K562 (cell line): Measurements from ENCODE around the gene UGT1A10. TPM values are rescaled to one million over a fixed set of nuclear protein-coding genes. Genes with fewer than 3 reads are reported as not detected.

Experiments
- ATAC-seq: fragments of 200-7000 bp; cut with Tn5 transposase; 3 replicates; pipeline ENCODE4 v1.9.1; 2020; ENCODE audit warnings: moderate library complexity
- BruUV-seq: library from RNA; stranded (reverse); fragments of 400-500 nt; replicated peaks from 2 replicates; lab custom pipeline; 2021; lab: Mats Ljungman, UMichigan
- CTCF ChIA-PET: fragments of 300-600 bp; formaldehyde crosslinking; extraction: SDS; loops from one replicate; lab custom pipeline; 2021; ENCODE audit warnings: low intra/inter-chr PET ratio; lab: Yijun Ruan, JAX
- POLR2A ChIA-PET: fragments of 300-600, 350-650 bp; sonication (Branson Sonifier 250); formaldehyde crosslinking; extraction: SDS; loops from one replicate; lab custom pipeline; 2021; ENCODE audit warnings: antibody characterized with exemption, inconsistent platforms; lab: Yijun Ruan, JAX
- DNase-seq, 4 experiments: peaks; one replicate each; pipeline versions ENCODE4 v3.0.0 to v3.0.0-alpha.2; 2011 to 2018; ENCODE audit warnings: low spot score in 3 of 4, mixed read lengths in 3 of 4; ENCODE audit errors: extremely low read depth in 1 of 4
- FAIRE-seq: peaks from 2 replicates; lab custom pipeline; 2011; peaks lifted over from hg19 to GRCh38; lab: Jason Lieb, UNC
- H2AFZ ChIP-seq: 2 replicates; pipeline ENCODE4 v1.6.0; 2011; ENCODE audit warnings: low read depth, low read length, control low read depth, inconsistent platforms
- H3K27ac ChIP-seq: fragments of 200-600 bp; 3 replicates; pipeline ENCODE4 v1.8.0; 2011; ENCODE audit warnings: low read depth, mild to moderate bottlenecking, control low read depth, inconsistent platforms, low read length, moderate library complexity, mixed read lengths; ENCODE audit errors: extremely low read depth
- H3K27me3 ChIP-seq, 2 experiments: fragments of 300-600 bp in 1 of 2; 2 replicates in 1 of 2; 3 replicates in 1 of 2; pipeline versions ENCODE4 v1.6.0 to v1.8.0; 2011; ENCODE audit warnings: inconsistent platforms in 2 of 2, low read length in 2 of 2, mild to moderate bottlenecking in 1 of 2, mixed read lengths in 1 of 2, moderate library complexity in 1 of 2; ENCODE audit not compliant: control insufficient read depth in 2 of 2, insufficient read depth in 2 of 2
- H3K36me3 ChIP-seq: fragments of 300-600 bp; 3 replicates; pipeline ENCODE4 v1.8.0; 2011; ENCODE audit warnings: mild to moderate bottlenecking, low read length, inconsistent platforms; ENCODE audit not compliant: control insufficient read depth, insufficient read depth
- H3K4me1 ChIP-seq, 2 experiments: fragments of 200-600 bp in 1 of 2; replicated peaks in 1 of 2; 2 replicates in 1 of 2; 3 replicates in 1 of 2; pipeline versions ENCODE4 v1.5.1 to v1.8.0; 2011; ENCODE audit warnings: inconsistent platforms in 2 of 2, low read length in 2 of 2, mild to moderate bottlenecking in 1 of 2, mixed read lengths in 1 of 2, moderate library complexity in 1 of 2; ENCODE audit not compliant: control insufficient read depth in 2 of 2, insufficient read depth in 2 of 2
- H3K4me2 ChIP-seq: 2 replicates; pipeline ENCODE4 v1.6.1; 2011; ENCODE audit warnings: low read length, control low read depth, inconsistent platforms, mixed read lengths; ENCODE audit not compliant: insufficient read depth
- H3K4me3 ChIP-seq: fragments of 200-600 bp; sonication (generic), shearing (Covaris generic); 2 replicates; pipeline ENCODE4 v1.5.1; 2016; ENCODE audit warnings: control low read depth, inconsistent platforms
- H3K79me2 ChIP-seq: fragments of 200-600 bp; 3 replicates; pipeline ENCODE4 v1.8.0; 2011; ENCODE audit warnings: low read length, inconsistent platforms; ENCODE audit not compliant: control insufficient read depth, insufficient read depth
- H3K9ac ChIP-seq, 2 experiments: 2 replicates each; pipeline versions ENCODE4 v1.6.0 to v1.6.1; 2011; ENCODE audit warnings: low read depth in 2 of 2, low read length in 2 of 2, control low read depth in 1 of 2, inconsistent platforms in 1 of 2, mild to moderate bottlenecking in 1 of 2, mixed read lengths in 1 of 2; ENCODE audit not compliant: insufficient read depth in 1 of 2
- H3K9me1 ChIP-seq: one replicate; pipeline ENCODE4 v1.6.0; 2011; ENCODE audit warnings: inconsistent platforms, mild to moderate bottlenecking, low read length, moderate library complexity; ENCODE audit not compliant: control insufficient read depth, insufficient read depth
- H3K9me3 ChIP-seq: replicated peaks from 2 replicates; pipeline ENCODE4 v1.5.1; 2011; ENCODE audit warnings: low read depth, low read length, inconsistent platforms; ENCODE audit not compliant: control insufficient read depth, insufficient read depth
- H4K20me1 ChIP-seq: replicated peaks from 2 replicates; pipeline ENCODE4 v1.6.1; 2011; ENCODE audit warnings: low read length, inconsistent platforms, mixed read lengths; ENCODE audit not compliant: control insufficient read depth, insufficient read depth
- ARID3A ChIP-seq: IDR thresholded peaks from 2 replicates; pipeline ENCODE4 v1.6.1; 2012; ENCODE audit warnings: low read depth, low read length, improper control_type of control experiment, borderline replicate concordance
- GATAD2B ChIP-seq: fragments of 450-650 bp; IDR thresholded peaks from 2 replicates; pipeline ENCODE4 v1.6.1; 2017; ENCODE audit warnings: mild to moderate bottlenecking, borderline replicate concordance
- MXI1 ChIP-seq: IDR thresholded peaks from 2 replicates; pipeline ENCODE4 v1.6.1; 2011; ENCODE audit warnings: low read depth, mild to moderate bottlenecking, improper control_type of control experiment, low read length
- NKRF ChIP-seq: fragments of 450-650 bp; IDR thresholded peaks from 2 replicates; pipeline ENCODE4 v1.6.1; 2016; ENCODE audit warnings: borderline replicate concordance
- PREB ChIP-seq: sonication (generic); formaldehyde crosslinking; IDR thresholded peaks from 2 replicates; pipeline ENCODE4 v1.8.1; 2023; ENCODE audit warnings: mild to moderate bottlenecking, missing genetic modification reagents
- RUNX1 ChIP-seq: sonication (generic); IDR thresholded peaks from 2 replicates; pipeline ENCODE4 v1.6.1; 2016; ENCODE audit warnings: antibody characterized with exemption, low read depth
- SMAD3 ChIP-seq: fragments of 450-650 bp; formaldehyde crosslinking; conservative IDR thresholded peaks from 2 replicates; pipeline ENCODE4 v1.4.0; 2020; ENCODE audit warnings: mild to moderate bottlenecking
- ZC3H8 ChIP-seq: fragments of 450-650 bp; IDR thresholded peaks from 2 replicates; pipeline ENCODE4 v1.6.1; 2017
- ZEB2 ChIP-seq: fragments of 450-650 bp; IDR thresholded peaks from 2 replicates; pipeline ENCODE4 v1.6.1; 2016
- ZNF184 ChIP-seq: sonication (generic); formaldehyde crosslinking; IDR thresholded peaks from 2 replicates; pipeline ENCODE4 v1.5.0; 2020; ENCODE audit warnings: missing genetic modification reagents
- ZNF609 ChIP-seq: sonication (generic); formaldehyde crosslinking; IDR thresholded peaks from 2 replicates; pipeline ENCODE4 v1.8.1; 2023; ENCODE audit warnings: missing genetic modification reagents, mild to moderate bottlenecking, borderline replicate concordance
- ZNF764 ChIP-seq: fragments of 250-450 bp; sonication (Bioruptor Pico); IDR thresholded peaks from 2 replicates; pipeline ENCODE4 v1.4.0; 2020; ENCODE audit warnings: low read depth, mild to moderate bottlenecking, moderate library complexity
- ZSCAN29 ChIP-seq: fragments of 450-650 bp; IDR thresholded peaks from 2 replicates; pipeline ENCODE4 v1.6.1; 2017
- WGBS: fragments of 100-300 bp; shearing (Covaris generic); methylation state at CpG from one replicate; pipeline ENCODE4 v1.1.6; 2016; ENCODE audit warnings: low coverage, mixed read lengths; ENCODE audit not compliant: insufficient coverage; ENCODE audit errors: missing lambda C conversion rate; 5-methylcytosine and 5-hydroxymethylcytosine counted together
- in situ Hi-C: fragments of 300-500 bp; cut with MboI; formaldehyde crosslinking; loops from 4 replicates; pipeline ENCODE4 v1.15.0; 2018; ENCODE audit warnings: inconsistent platforms, mixed read lengths
- intact Hi-C: fragments of 100-400 bp; cut with micrococcal nuclease; formaldehyde crosslinking; loops from 2 replicates; pipeline ENCODE4 v1.14.2; 2022
- polyA plus RNA-seq, 8 experiments: library from polyadenylated mRNA; depleted of rRNA in 4 of 8; stranded (reverse) in 5 of 8; unstranded in 3 of 8; fragments of >200 nt; fragmentation: Nextera tagmentation in 2 of 8; fragmentation: Illumina TruSeq in 1 of 8; extraction: Ambion mirVana in 2 of 8; extraction: Trizol in 1 of 8; gene quantifications; 2 replicates each; pipeline versions ENCODE4 v1.2.1 to v1.2.3, GENCODE V29; 2011 to 2014; ENCODE audit warnings: inconsistent platforms in 1 of 8, missing spikeins in 1 of 8
- total RNA-seq, 7 experiments: library from RNA; depleted of rRNA in 6 of 7; stranded (reverse); fragments of >200 nt in 6 of 7; fragmentation: Illumina TruSeq in 2 of 7; extraction: Trizol in 2 of 7; gene quantifications; 2 replicates each; pipeline versions ENCODE4 v1.2.1 to v1.2.3, GENCODE V29; 2011 to 2021; ENCODE audit warnings: low replicate concordance in 1 of 7

UGT1A10 gene
- total and polyA plus RNA-seq, 9 of the 15 experiments (the other 6 are each of a cell fraction or from before 2014, with no cell fraction given): not detected

GRCh38 chr2:233603520-233603919 lies 32.7 kb upstream of the UGT1A10 start (continued):
- TF ChIP-seq ARID3A: no peak

GRCh38 chr2:233604826-233605225 lies 31.4 kb upstream of the UGT1A10 start:
- H3K27me3 ChIP-seq: no peaks in the 10 kb centered on the region
- H3K4me3 ChIP-seq: no peak overlapping the region
- DNase-seq (no peak), ATAC-seq (no peak), FAIRE-seq (no peak)
- no peak overlapping the region for H3K4me2 ChIP-seq
- H3K79me2 ChIP-seq: no peaks in the 10 kb centered on the region
- H3K9me3 ChIP-seq: no peaks in the 10 kb centered on the region
- no peak overlapping the region for H3K9ac ChIP-seq
- ChIA-PET POLR2A (no interaction called here), CTCF (no interaction called here)
- in situ Hi-C loops: no loop called here
- BruUV-seq: no TSS peak
- no peaks in the 10 kb centered on the region for H3K9me1 ChIP-seq
- no peaks in the 10 kb centered on the region for H3K4me1 ChIP-seq
- intact Hi-C loops: no loop called here
- no peak overlapping the region for H2AFZ ChIP-seq
- H3K36me3 ChIP-seq: no peaks in the 10 kb centered on the region
- no peaks in the 10 kb centered on the region for H4K20me1 ChIP-seq
- WGBS: 7% methylated on average over 3 of the region's 3 CpGs
- H3K27ac ChIP-seq: no peak overlapping the region
- TF ChIP-seq RUNX1: no peak
- no peak for TF ChIP-seq PREB (CRISPR knock-in tag)
- no peak for TF ChIP-seq GATAD2B
- TF ChIP-seq SMAD3 (CRISPR knock-in tag): no peak
- no peak for TF ChIP-seq ZNF764 (CRISPR knock-in tag)
- TF ChIP-seq ZEB2: no peak
- no peak for TF ChIP-seq MXI1
- TF ChIP-seq ZNF609: no peak
- TF ChIP-seq ZC3H8: no peak
- no peak for TF ChIP-seq ZNF184 (CRISPR knock-in tag)
- TF ChIP-seq NKRF: no peak
- no peak for TF ChIP-seq ZSCAN29
